NOMO-1 treated with dmso at 0.1 percent for 144 hours (cell line): Measurements from ENCODE around the gene ZNF827.

Experiments used
- DNase-seq: peaks from one replicate; lab custom pipeline; 2025; ENCODE audit not compliant: unreplicated experiment; lab: John Stamatoyannopoulos, UW

ZNF827 gene

GRCh38 chr4:145938618-145939440 is at the start of gene ZNF827:
Gene ZNF827 (minus strand): TSS chr4:145938823. CDS start chr4:145938407, 416 bp downstream.
- DNase-seq = no peak

- DNase-seq = no peak
These were observed 45.9 kb upstream of the ZNF827 start for GRCh38 chr4:145984563-145984962.

- DNase-seq = no peak
These were observed 44.2 kb upstream of the ZNF827 start for GRCh38 chr4:145982791-145983190.

GRCh38 chr4:145979160-145979559 is 40.5 kb upstream of the ZNF827 start:
- DNase-seq = no peak

GRCh38 chr4:145976680-145977079 is 38.1 kb upstream of the ZNF827 start:
- no peak for DNase-seq

GRCh38 chr4:145960012-145960411 is 21.4 kb upstream of the ZNF827 start:
- DNase-seq = no peak

- no peak for DNase-seq
These were observed 18.7 kb upstream of the ZNF827 start for GRCh38 chr4:145957302-145957701.

GRCh38 chr4:145956288-145956890 is 17.8 kb upstream of the ZNF827 start:
- no peak for DNase-seq

- no peak for DNase-seq
These were observed 16.3 kb upstream of the ZNF827 start for GRCh38 chr4:145954924-145955339.

- DNase-seq = no peak
These were observed 13.3 kb upstream of the ZNF827 start for GRCh38 chr4:145951931-145952330.

- DNase-seq = no peak
These were observed 7.0 kb upstream of the ZNF827 start for GRCh38 chr4:145945431-145946155.

- DNase-seq = no peak
These were observed 6.3 kb upstream of the ZNF827 start for GRCh38 chr4:145944886-145945285.

GRCh38 chr4:145939856-145940255 is 1.2 kb upstream of the ZNF827 start:
- no peak for DNase-seq

- no peak for DNase-seq
These were observed 773 bp upstream of the ZNF827 start for GRCh38 chr4:145939441-145939750.

GRCh38 chr4:145937971-145938611 is 532 bp downstream of the ZNF827 start:
- no peak for DNase-seq

- DNase-seq = no peak
These were observed 1.4 kb downstream of the ZNF827 start for GRCh38 chr4:145936997-145937901.

GRCh38 chr4:145936142-145936996 is 2.3 kb downstream of the ZNF827 start:
- no peak for DNase-seq

GRCh38 chr4:145935253-145936141 is 3.1 kb downstream of the ZNF827 start:
- no peak for DNase-seq
